CD14-positive monocyte (primary cell): Measurements from ENCODE around the gene PSMG4. TPM values are rescaled to one million over a fixed set of nuclear protein-coding genes. Genes with fewer than 3 reads are reported as not detected.

Source experiments
- DNase-seq, 3 donors: peaks; one replicate each; pipeline ENCODE4 v3.0.0-alpha.2; 2011 to 2022
- H2AFZ ChIP-seq: 2 replicates; pipeline ENCODE4 v1.6.0; 2012; ENCODE audit warnings: mild to moderate bottlenecking, low read depth, low read length, inconsistent platforms; ENCODE audit not compliant: insufficient read depth, poor library complexity, severe bottlenecking
- H3K27ac ChIP-seq, 2 donors: 1 replicate in 1 of 2; 2 replicates in 1 of 2; pipeline ENCODE4 v1.5.1; 2012 to 2013; ENCODE audit warnings: low read length in 2 of 2, control low read depth in 1 of 2, inconsistent platforms in 1 of 2, low read depth in 1 of 2, mild to moderate bottlenecking in 1 of 2
- H3K27me3 ChIP-seq, 2 donors: one replicate each; pipeline versions ENCODE4 v1.6.0 to v1.6.1; 2011 to 2013; ENCODE audit warnings: low read length in 2 of 2; ENCODE audit not compliant: control insufficient read depth in 2 of 2, insufficient read depth in 2 of 2
- H3K36me3 ChIP-seq, 2 donors: replicated peaks in 1 of 2; 1 replicate in 1 of 2; 2 replicates in 1 of 2; pipeline versions ENCODE4 v1.5.1 to v1.6.1; 2012 to 2013; ENCODE audit warnings: low read length in 2 of 2, control low read depth in 1 of 2, inconsistent platforms in 1 of 2, mild to moderate bottlenecking in 1 of 2; ENCODE audit not compliant: insufficient read depth in 2 of 2, control insufficient read depth in 1 of 2
- H3K4me1 ChIP-seq, 2 donors: 1 replicate in 1 of 2; 2 replicates in 1 of 2; pipeline versions ENCODE4 v1.5.1 to v1.6.1; 2012 to 2013; ENCODE audit warnings: low read length in 2 of 2, control low read depth in 1 of 2, inconsistent platforms in 1 of 2, mild to moderate bottlenecking in 1 of 2, moderate library complexity in 1 of 2; ENCODE audit not compliant: insufficient read depth in 2 of 2, control insufficient read depth in 1 of 2
- H3K4me2 ChIP-seq: replicated peaks from 2 replicates; pipeline ENCODE3; 2012; ENCODE audit warnings: low read length, moderate library complexity, mild to moderate bottlenecking; ENCODE audit not compliant: poor library complexity, severe bottlenecking; ENCODE audit errors: extremely low read depth
- H3K4me3 ChIP-seq, 3 experiments: fragments of 200-600 bp in 1 of 3; sonication (generic) in 1 of 3; replicated peaks in 1 of 3; 1 replicate in 2 of 3; 2 replicates in 1 of 3; pipeline ENCODE4 v1.5.1; 2011 to 2013; ENCODE audit warnings: low read length in 3 of 3, mild to moderate bottlenecking in 3 of 3, control low read depth in 2 of 3, low read depth in 2 of 3, inconsistent platforms in 1 of 3, moderate library complexity in 1 of 3
- H3K79me2 ChIP-seq: 2 replicates; pipeline ENCODE4 v1.6.0; 2012; ENCODE audit warnings: mild to moderate bottlenecking, control low read depth, inconsistent platforms, low read length, moderate library complexity; ENCODE audit not compliant: insufficient read depth
- H3K9ac ChIP-seq: 2 replicates; pipeline ENCODE4 v1.6.0; 2017; ENCODE audit warnings: low read length, mild to moderate bottlenecking; ENCODE audit not compliant: insufficient read depth, poor library complexity, severe bottlenecking
- H3K9me3 ChIP-seq, 2 donors: replicated peaks in 1 of 2; 1 replicate in 1 of 2; 2 replicates in 1 of 2; pipeline versions ENCODE4 v1.5.1 to v1.6.1; 2012 to 2013; ENCODE audit warnings: low read length in 2 of 2, control low read depth in 1 of 2; ENCODE audit not compliant: control insufficient read depth in 1 of 2, insufficient read depth in 1 of 2
- H4K20me1 ChIP-seq: 2 replicates; pipeline ENCODE4 v1.6.0; 2012; ENCODE audit warnings: mild to moderate bottlenecking, low read length, control low read depth, moderate library complexity; ENCODE audit not compliant: insufficient read depth
- H3K27ac Mint-ChIP-seq, 7 donors: one replicate each; pipeline ENCODE4 v1.8.0; 2020; ENCODE audit warnings: mild to moderate bottlenecking in 7 of 7, mixed read lengths in 7 of 7, moderate library complexity in 6 of 7, inconsistent platforms in 2 of 7
- H3K27me3 Mint-ChIP-seq, 3 donors: one replicate each; pipeline ENCODE4 v1.8.0; 2021 to 2022; ENCODE audit warnings: low read depth in 3 of 3, mild to moderate bottlenecking in 3 of 3, mixed read lengths in 3 of 3, moderate library complexity in 3 of 3, inconsistent platforms in 1 of 3
- H3K36me3 Mint-ChIP-seq, 2 donors: one replicate each; pipeline ENCODE4 v1.8.0; 2020; ENCODE audit warnings: mixed read lengths in 2 of 2, inconsistent platforms in 1 of 2, mild to moderate bottlenecking in 1 of 2
- H3K4me1 Mint-ChIP-seq: one replicate; pipeline ENCODE4 v1.8.0; 2020; ENCODE audit warnings: mild to moderate bottlenecking, mixed read lengths
- H3K4me3 Mint-ChIP-seq, 2 donors: one replicate each; pipeline ENCODE4 v1.8.0; 2020; ENCODE audit warnings: mild to moderate bottlenecking in 2 of 2, mixed read lengths in 2 of 2, moderate library complexity in 1 of 2
- H3K9me3 Mint-ChIP-seq, 7 donors: one replicate each; pipeline ENCODE4 v1.8.0; 2020 to 2022; ENCODE audit warnings: mixed read lengths in 7 of 7, mild to moderate bottlenecking in 6 of 7, moderate library complexity in 6 of 7, inconsistent platforms in 2 of 7
- WGBS: methylation state at CpG from one replicate; pipeline ENCODE4 v1.1.5; 2013; ENCODE audit warnings: missing lambda C conversion rate; ENCODE audit not compliant: insufficient coverage; 5-methylcytosine and 5-hydroxymethylcytosine counted together
- intact Hi-C, 2 donors: fragments of 100-400 bp; cut with micrococcal nuclease; formaldehyde crosslinking; loops; one replicate each; pipeline versions ENCODE4 v1.15.0 to v1.15.1; 2023
- polyA plus RNA-seq, 3 donors: library from polyadenylated mRNA; depleted of rRNA in 1 of 3; unstranded in 2 of 3; stranded (reverse) in 1 of 3; fragments of 300-500 nt in 2 of 3; fragments of >200 nt in 1 of 3; fragmentation: Illumina TruSeq in 2 of 3; gene quantifications; 1 replicate in 2 of 3; 2 replicates in 1 of 3; pipeline ENCODE4 v1.2.3, GENCODE V29; 2012 to 2021
- TF ChIP-seq, protein P1 (sequence below): fragments of 200-600 bp; IDR thresholded peaks from one replicate; pipeline ENCODE4 v1.8.0; 2022; ENCODE audit warnings: antibody characterized with exemption, mild to moderate bottlenecking

Gene PSMG4
- polyA plus RNA-seq, 3 donors, result 23.6 to 31.1 (median 27.9) TPM

DNA sequence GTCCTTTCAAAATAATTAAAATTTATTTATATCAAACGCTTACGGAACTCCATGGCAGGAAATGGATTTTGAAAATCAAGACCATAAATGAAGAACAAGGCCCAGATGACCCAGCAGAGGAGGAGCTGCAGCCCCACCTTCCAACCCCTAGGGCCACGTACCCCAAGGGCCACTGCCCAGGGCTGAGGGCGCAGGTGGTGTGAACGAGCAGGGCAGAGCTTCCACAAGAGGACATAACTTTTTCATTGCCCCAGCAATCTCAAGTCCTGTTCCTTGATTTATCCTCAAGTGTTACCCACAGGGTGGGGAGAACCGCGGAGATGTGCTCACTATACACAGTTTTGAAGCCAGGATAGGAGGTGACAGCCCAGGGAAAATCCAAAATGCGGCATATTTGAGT, 42.8 kb downstream of the PSMG4 start:
- WGBS, result 87% methylated on average over 4 of the region's 8 CpGs
- no peaks in the 10 kb centered on the region for H3K9me3 ChIP-seq
- no peak overlapping the region for H3K4me3 ChIP-seq
- no peak overlapping the region for H3K27ac ChIP-seq
- Mint-ChIP-seq H3K27me3 (peaks cover 2 to 12% (median 9%) of the 10 kb centered on the region in 3 donors), H3K4me1 (no peaks in the 10 kb centered on the region), H3K27ac (no peak overlapping the region), H3K4me3 (no peak overlapping the region), H3K36me3 (no peaks in the 10 kb centered on the region), H3K9me3 (peaks cover 0 to 7% (median 3%) of the 10 kb centered on the region in 7 donors)
- no peak overlapping the region for H3K9ac ChIP-seq
- TF ChIP-seq, protein P1, sequence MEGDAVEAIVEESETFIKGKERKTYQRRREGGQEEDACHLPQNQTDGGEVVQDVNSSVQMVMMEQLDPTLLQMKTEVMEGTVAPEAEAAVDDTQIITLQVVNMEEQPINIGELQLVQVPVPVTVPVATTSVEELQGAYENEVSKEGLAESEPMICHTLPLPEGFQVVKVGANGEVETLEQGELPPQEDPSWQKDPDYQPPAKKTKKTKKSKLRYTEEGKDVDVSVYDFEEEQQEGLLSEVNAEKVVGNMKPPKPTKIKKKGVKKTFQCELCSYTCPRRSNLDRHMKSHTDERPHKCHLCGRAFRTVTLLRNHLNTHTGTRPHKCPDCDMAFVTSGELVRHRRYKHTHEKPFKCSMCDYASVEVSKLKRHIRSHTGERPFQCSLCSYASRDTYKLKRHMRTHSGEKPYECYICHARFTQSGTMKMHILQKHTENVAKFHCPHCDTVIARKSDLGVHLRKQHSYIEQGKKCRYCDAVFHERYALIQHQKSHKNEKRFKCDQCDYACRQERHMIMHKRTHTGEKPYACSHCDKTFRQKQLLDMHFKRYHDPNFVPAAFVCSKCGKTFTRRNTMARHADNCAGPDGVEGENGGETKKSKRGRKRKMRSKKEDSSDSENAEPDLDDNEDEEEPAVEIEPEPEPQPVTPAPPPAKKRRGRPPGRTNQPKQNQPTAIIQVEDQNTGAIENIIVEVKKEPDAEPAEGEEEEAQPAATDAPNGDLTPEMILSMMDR, result no peak
- H4K20me1 ChIP-seq, result no peaks in the 10 kb centered on the region
- H3K27me3 ChIP-seq, result no peaks in the 10 kb centered on the region
- no peaks in the 10 kb centered on the region for H3K36me3 ChIP-seq
- intact Hi-C loops, result no loop called here
- H3K4me1 ChIP-seq, result no peaks in the 10 kb centered on the region
- H3K79me2 ChIP-seq, result no peaks in the 10 kb centered on the region
- H2AFZ ChIP-seq, result no peak overlapping the region
- DNase-seq, result no peak
- H3K4me2 ChIP-seq, result no peak overlapping the region

DNA sequence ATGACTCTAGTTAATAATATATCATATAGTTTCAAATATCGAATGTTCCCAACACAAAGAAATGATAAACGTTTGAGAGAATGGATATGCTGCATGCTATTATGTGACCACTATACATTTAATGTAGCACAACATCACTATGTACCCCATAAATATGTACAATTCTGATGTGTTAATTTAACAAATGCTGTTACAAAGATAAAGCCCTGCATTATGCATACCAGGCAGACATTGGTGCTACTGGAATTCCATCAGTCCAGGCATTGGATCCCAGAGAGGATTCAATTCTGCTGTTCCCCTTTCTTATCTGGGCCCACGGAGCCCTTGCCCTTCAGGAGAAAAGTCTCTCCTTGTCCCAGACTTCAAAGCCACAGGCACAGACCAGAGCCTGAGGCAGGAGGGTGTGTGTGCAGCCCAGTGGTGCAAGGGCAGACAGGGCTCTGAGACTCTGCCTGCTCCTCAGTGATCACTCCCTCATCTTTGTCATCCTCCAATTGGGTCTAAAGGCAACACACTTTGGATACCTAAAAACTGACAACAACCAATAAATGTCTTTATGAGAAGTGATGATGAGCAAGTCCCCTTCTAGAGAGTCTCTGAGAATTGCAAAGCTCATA, 45.2 kb downstream of the PSMG4 start:
- H3K36me3 Mint-ChIP-seq, result no peaks in the 10 kb centered on the region
- no peak overlapping the region for H3K4me3 Mint-ChIP-seq
- H3K4me1 Mint-ChIP-seq, result no peaks in the 10 kb centered on the region

More for the DNA sequence above, 45.2 kb downstream of the PSMG4 start:
- Histone ChIP-seq H3K27me3 (no peaks in the 10 kb centered on the region), H3K9me3 (no peaks in the 10 kb centered on the region), H2AFZ (no peak overlapping the region), H3K4me3 (no peak overlapping the region), H3K36me3 (no peaks in the 10 kb centered on the region), H3K4me1 (no peaks in the 10 kb centered on the region), H3K9ac (no peak overlapping the region), H3K4me2 (no peak overlapping the region), H3K27ac (no peak overlapping the region), H3K79me2 (no peaks in the 10 kb centered on the region), H4K20me1 (no peaks in the 10 kb centered on the region)
- Mint-ChIP-seq H3K27me3 (peaks cover 5 to 12% (median 8%) of the 10 kb centered on the region in 3 donors), H3K27ac (no peak overlapping the region), H3K9me3 (peaks cover 0 to 7% (median 3%) of the 10 kb centered on the region in 7 donors)
- WGBS, result no CpG with 5 or more reads among the region's 3 CpGs
- DNase-seq, result no peak
- intact Hi-C loops, result no loop called here
- TF ChIP-seq, protein P1, result no peak
